ENCODE data around the gene RBM12. TPM values are rescaled to one million over a fixed set of nuclear protein-coding genes. Genes with fewer than 3 reads are reported as not detected.
A peak's percentile ranks its signal among the peaks of the same experiment; 100 is the strongest.

Gene RBM12
- total RNA-seq, 1 donor from 2014 or later, result 72.5 TPM

- intact Hi-C loops (cut with DNase I), result no loop called here
- peak; percentile 74 for ATAC-seq
- H3K27ac ChIP-seq, result peak overlapping the region; percentile 4
These were observed 35.1 kb downstream of the RBM12 start for GRCh38 chr20:35629427-35630145.

GRCh38 chr20:35627121-35627520, 37.6 kb downstream of the RBM12 start:
- H3K36me3 ChIP-seq, result peaks cover 78% of the 10 kb centered on the region
- no peak for TF ChIP-seq CTCF (IDR thresholded peaks at IDR 0.05)
- intact Hi-C loops (cut with DNase I), result no loop called here

More at GRCh38 chr20:35629427-35630145, 35.1 kb downstream of the RBM12 start:
- Histone ChIP-seq H3K36me3 (peaks cover 77% of the 10 kb centered on the region), H3K9me3 (no peaks in the 10 kb centered on the region), H3K4me1 (no peaks in the 10 kb centered on the region), H3K27me3 (no peaks in the 10 kb centered on the region), H3K4me3 (no peak overlapping the region)
- TF ChIP-seq CTCF (IDR thresholded peaks at IDR 0.05), result no peak
- no peak for DNase-seq

GRCh38 chr20:35626386-35627001, 38.2 kb downstream of the RBM12 start:
- no peak for TF ChIP-seq CTCF (IDR thresholded peaks at IDR 0.05)
- Histone ChIP-seq H3K4me1 (no peaks in the 10 kb centered on the region), H3K27me3 (no peaks in the 10 kb centered on the region), H3K27ac (no peak overlapping the region), H3K36me3 (peaks cover 78% of the 10 kb centered on the region), H3K4me3 (no peak overlapping the region), H3K9me3 (no peaks in the 10 kb centered on the region)
- DNase-seq, result no peak
- intact Hi-C loops (cut with DNase I), result no loop called here
- ATAC-seq, result no peak

More at GRCh38 chr20:35627121-35627520, 37.6 kb downstream of the RBM12 start:
- no peak for ATAC-seq
- Histone ChIP-seq H3K27me3 (no peaks in the 10 kb centered on the region), H3K4me3 (no peak overlapping the region), H3K9me3 (no peaks in the 10 kb centered on the region), H3K27ac (no peak overlapping the region), H3K4me1 (no peaks in the 10 kb centered on the region)
- no peak for DNase-seq

GRCh38 chr20:35625584-35626385, 38.9 kb downstream of the RBM12 start:
- Histone ChIP-seq H3K9me3 (no peaks in the 10 kb centered on the region), H3K4me3 (no peak overlapping the region), H3K36me3 (peaks cover 78% of the 10 kb centered on the region), H3K4me1 (no peaks in the 10 kb centered on the region), H3K27me3 (no peaks in the 10 kb centered on the region), H3K27ac (no peak overlapping the region)
- intact Hi-C loops (cut with DNase I), result no loop called here
- TF ChIP-seq CTCF (IDR thresholded peaks at IDR 0.05), result no peak
- ATAC-seq, result no peak
- no peak for DNase-seq

GRCh38 chr20:35621560-35621946, 43.1 kb downstream of the RBM12 start:
- Histone ChIP-seq H3K9me3 (no peaks in the 10 kb centered on the region), H3K27ac (no peak overlapping the region), H3K36me3 (peaks cover 37% of the 10 kb centered on the region), H3K4me1 (peaks cover 18% of the 10 kb centered on the region), H3K4me3 (no peak overlapping the region), H3K27me3 (no peaks in the 10 kb centered on the region)
- DNase-seq, result no peak
- intact Hi-C loops (cut with DNase I), result no loop called here
- no peak for TF ChIP-seq CTCF (IDR thresholded peaks at IDR 0.05)
- ATAC-seq, result no peak

All from upper lobe of right lung (tissue), 1 donor.